HepG2 (cell line): ENCODE data around the gene EPO. TPM values are rescaled to one million over a fixed set of nuclear protein-coding genes. Genes with fewer than 3 reads are reported as not detected.

ENCODE experiments used
- ATAC-seq: fragments of 200-7000 bp; cut with Tn5 transposase; 3 replicates; pipeline ENCODE4 v1.9.1; 2020; ENCODE audit warnings: mild to moderate bottlenecking, moderate library complexity
- BruUV-seq: library from RNA; stranded (reverse); fragments of 400-500 nt; replicated peaks from 2 replicates; lab custom pipeline; 2021; lab: Mats Ljungman, UMichigan
- CTCF ChIA-PET: fragments of 300-600 bp; formaldehyde crosslinking; extraction: SDS; loops from one replicate; lab custom pipeline; 2021; ENCODE audit warnings: low total read pairs, inconsistent platforms, low intra/inter-chr PET ratio; lab: Yijun Ruan, JAX
- POLR2A ChIA-PET: fragments of 350-600 bp; sonication (Branson Sonifier 250); formaldehyde crosslinking; loops from one replicate; lab custom pipeline; 2020; ENCODE audit warnings: antibody characterized with exemption, inconsistent platforms; lab: Yijun Ruan, JAX
- DNase-seq: peaks from one replicate; pipeline ENCODE4 v3.0.0-alpha.2; 2015; ENCODE audit warnings: low spot score
- FAIRE-seq: peaks from 3 replicates; lab custom pipeline; 2011; peaks lifted over from hg19 to GRCh38; lab: Jason Lieb, UNC
- H2AFZ ChIP-seq: one replicate; pipeline ENCODE4 v1.6.1; 2011; ENCODE audit warnings: low read length, inconsistent platforms
- H3K27ac ChIP-seq: fragments of 300-600 bp; 3 replicates; pipeline ENCODE4 v1.8.0; 2011; ENCODE audit warnings: mixed run types, mild to moderate bottlenecking, mixed read lengths, low read length, inconsistent platforms; ENCODE audit not compliant: insufficient read depth; ENCODE audit errors: extremely low read length
- H3K27me3 ChIP-seq, 2 experiments: fragments of 200-600 bp in 1 of 2; 2 replicates in 1 of 2; 3 replicates in 1 of 2; pipeline versions ENCODE4 v1.6.0 to v1.8.0; 2011; ENCODE audit warnings: low read length in 2 of 2, mild to moderate bottlenecking in 2 of 2, moderate library complexity in 2 of 2, inconsistent platforms in 1 of 2; ENCODE audit not compliant: insufficient read depth in 2 of 2, control insufficient read depth in 1 of 2
- H3K36me3 ChIP-seq, 2 experiments: fragments of 200-600 bp in 1 of 2; replicated peaks in 1 of 2; 2 replicates in 1 of 2; 3 replicates in 1 of 2; pipeline versions ENCODE4 v1.5.1 to v1.8.0; 2011; ENCODE audit warnings: low read length in 2 of 2, inconsistent platforms in 1 of 2; ENCODE audit not compliant: insufficient read depth in 2 of 2, control insufficient read depth in 1 of 2
- H3K4me1 ChIP-seq: 2 replicates; pipeline ENCODE4 v1.5.1; 2012; ENCODE audit warnings: low read length, inconsistent platforms; ENCODE audit not compliant: insufficient read depth
- H3K4me2 ChIP-seq: 2 replicates; pipeline ENCODE4 v1.6.0; 2011; ENCODE audit warnings: low read depth, low read length, inconsistent platforms
- H3K4me3 ChIP-seq, 3 experiments: fragments of 200-600 bp in 1 of 3; sonication (generic), shearing (Covaris generic) in 1 of 3; replicated peaks in 1 of 3; 2 replicates each; pipeline ENCODE4 v1.5.1; 2011 to 2016; ENCODE audit warnings: low read length in 3 of 3, inconsistent platforms in 2 of 3, low read depth in 2 of 3, mild to moderate bottlenecking in 2 of 3, control low read depth in 1 of 3, mixed read lengths in 1 of 3; ENCODE audit not compliant: insufficient read depth in 1 of 3
- H3K79me2 ChIP-seq: one replicate; pipeline ENCODE4 v1.6.1; 2011; ENCODE audit warnings: low read length, inconsistent platforms; ENCODE audit not compliant: insufficient read depth
- H3K9ac ChIP-seq: 2 replicates; pipeline ENCODE4 v1.6.0; 2011; ENCODE audit warnings: mild to moderate bottlenecking, low read depth, low read length, inconsistent platforms; ENCODE audit not compliant: insufficient read depth
- H3K9me3 ChIP-seq: 2 replicates; pipeline ENCODE4 v1.5.1; 2012; ENCODE audit warnings: mild to moderate bottlenecking, low read length
- H4K20me1 ChIP-seq: 2 replicates; pipeline ENCODE4 v1.6.0; 2011; ENCODE audit warnings: inconsistent platforms, mild to moderate bottlenecking, low read length, moderate library complexity; ENCODE audit not compliant: insufficient read depth
- CBX5 ChIP-seq: sonication (generic); formaldehyde crosslinking; IDR thresholded peaks from 2 replicates; pipeline ENCODE4 v1.4.0; 2020; ENCODE audit warnings: missing genetic modification reagents, borderline replicate concordance
- PRMT3 ChIP-seq: sonication (generic); formaldehyde crosslinking; IDR thresholded peaks from 2 replicates; pipeline ENCODE4 v1.8.1; 2022; ENCODE audit warnings: low read depth, mild to moderate bottlenecking, moderate library complexity, missing genetic modification reagents, borderline replicate concordance
- STAG1 ChIP-seq: sonication (generic); formaldehyde crosslinking; IDR thresholded peaks from 2 replicates; pipeline ENCODE4 v1.4.0; 2020; ENCODE audit warnings: missing genetic modification reagents
- THAP11 ChIP-seq: IDR thresholded peaks from 2 replicates; pipeline ENCODE4 v1.6.1; 2016; ENCODE audit warnings: missing biosample characterization, missing genetic modification reagents
- TRIM22 ChIP-seq: fragments of 450-650 bp; IDR thresholded peaks from 2 replicates; pipeline ENCODE4 v1.6.1; 2017
- ZNF788 ChIP-seq: sonication (generic); formaldehyde crosslinking; IDR thresholded peaks from 2 replicates; pipeline ENCODE4 v1.5.0; 2020; ENCODE audit warnings: mild to moderate bottlenecking, missing genetic modification reagents, borderline replicate concordance
- ZSCAN25 ChIP-seq: sonication (generic); formaldehyde crosslinking; IDR thresholded peaks from 2 replicates; pipeline ENCODE4 v1.8.0; 2022; ENCODE audit warnings: mild to moderate bottlenecking, missing genetic modification reagents
- WGBS: methylation state at CpG from one replicate; pipeline ENCODE4 v1.1.6; 2017; ENCODE audit warnings: low lambda C conversion rate; 5-methylcytosine and 5-hydroxymethylcytosine counted together
- in situ Hi-C: cut with HindIII; loops from 2 replicates; pipeline ENCODE4 v1.10.0; 2017; ENCODE audit warnings: low pct_unique_long_range_greater_than_20kb; ENCODE audit not compliant: extremely low pct_ligation_motif_present
- intact Hi-C: fragments of 100-400 bp; cut with micrococcal nuclease; formaldehyde crosslinking; loops from one replicate; pipeline ENCODE4 v1.10.0; 2022; ENCODE audit not compliant: unreplicated experiment
- polyA plus RNA-seq, 8 experiments: library from polyadenylated mRNA; depleted of rRNA in 3 of 8; stranded (reverse) in 7 of 8; unstranded in 1 of 8; fragments of >200 nt; fragmentation: Illumina TruSeq in 4 of 8; extraction: Trizol in 4 of 8; gene quantifications; 2 replicates each; pipeline versions ENCODE4 v1.2.1 to v1.2.3, GENCODE V29; 2011 to 2016; ENCODE audit warnings: low read depth in 4 of 8, missing spikeins in 1 of 8, mixed read lengths in 1 of 8; ENCODE audit not compliant: insufficient read depth in 1 of 8
- total RNA-seq, 5 experiments: library from RNA; depleted of rRNA; stranded (reverse); fragments of >200 nt; fragmentation: Illumina TruSeq; extraction: Trizol; gene quantifications; 2 replicates each; pipeline ENCODE4 v1.2.3, GENCODE V29; 2016; ENCODE audit warnings: low read depth in 1 of 5
- TF ChIP-seq, protein P1 (sequence below): sonication (generic); formaldehyde crosslinking; IDR thresholded peaks from 2 replicates; pipeline ENCODE4 v1.5.0; 2020; ENCODE audit warnings: missing genetic modification reagents

Gene EPO
- total and polyA plus RNA-seq, 2 of the 13 experiments (the other 11 are each of a cell fraction or from before 2014, with no cell fraction given): 10.3 to 25.7 TPM

DNA sequence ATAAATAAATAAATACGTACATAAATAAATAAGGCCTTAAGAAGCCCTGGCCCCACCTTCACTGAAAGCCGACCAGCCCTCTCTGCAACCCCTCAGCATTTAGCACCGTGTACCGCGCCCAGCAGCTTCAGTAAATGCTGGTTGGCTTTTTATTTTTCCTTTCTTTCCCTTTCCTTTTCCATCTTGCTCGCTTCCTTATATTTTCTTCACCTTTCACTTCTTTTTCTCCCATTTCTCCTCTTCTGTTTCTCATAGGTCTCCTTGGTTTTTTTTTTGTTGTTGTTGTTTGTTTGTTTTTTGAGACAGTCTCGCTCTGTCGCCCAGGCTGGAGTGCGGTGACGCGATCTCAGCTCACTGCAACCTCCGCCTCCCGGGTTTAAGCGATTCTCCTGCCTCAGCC is 24.3 kb downstream of the EPO start (continued):
- TF ChIP-seq, protein P1, sequence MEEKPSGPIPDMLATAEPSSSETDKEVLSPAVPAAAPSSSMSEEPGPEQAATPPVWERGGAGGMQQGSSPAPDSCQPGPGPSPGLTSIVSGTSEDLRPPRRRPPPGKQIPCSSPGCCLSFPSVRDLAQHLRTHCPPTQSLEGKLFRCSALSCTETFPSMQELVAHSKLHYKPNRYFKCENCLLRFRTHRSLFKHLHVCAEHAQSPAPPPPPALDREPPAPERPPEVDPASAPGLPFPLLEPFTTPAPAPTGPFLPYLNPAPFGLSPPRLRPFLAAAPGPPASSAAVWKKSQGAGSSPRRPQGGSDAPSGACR (CRISPR knock-in tag): no peak
- TF ChIP-seq, all 625 proteins: peak for 0

DNA sequence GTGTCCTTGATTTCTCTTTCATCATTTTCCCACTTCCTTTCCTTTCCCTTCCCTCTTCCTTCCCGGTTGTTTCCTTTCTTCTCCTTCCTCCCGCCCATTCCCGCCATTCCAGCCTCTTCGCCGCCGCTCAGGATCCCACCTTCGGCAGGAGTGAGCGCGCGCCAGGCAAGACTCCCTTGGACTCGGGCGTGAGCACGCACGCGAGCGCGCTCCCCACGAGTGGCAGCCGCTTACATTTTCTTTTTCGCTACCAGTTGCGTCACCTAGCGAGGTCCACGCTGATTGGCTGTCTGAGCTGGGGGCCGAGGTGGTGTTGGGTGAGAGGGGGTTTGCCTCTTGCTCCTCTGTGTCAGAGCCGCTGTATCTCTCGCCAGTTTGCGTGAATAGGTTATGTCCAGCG is 24.9 kb downstream of the EPO start:
- POLR2A ChIA-PET: no interaction called here
- no peak overlapping the region for H3K4me2 ChIP-seq
- H3K27me3 ChIP-seq: no peaks in the 10 kb centered on the region
- WGBS: 86% methylated on average over 27 of the region's 28 CpGs
- H3K9me3 ChIP-seq: no peaks in the 10 kb centered on the region
- H3K4me3 ChIP-seq: no peak overlapping the region
- no peak for ATAC-seq
- H3K36me3 ChIP-seq: no peaks in the 10 kb centered on the region
- no peak overlapping the region for H2AFZ ChIP-seq
- H3K27ac ChIP-seq: no peak overlapping the region
- CTCF ChIA-PET: no interaction called here
- no peak overlapping the region for H3K9ac ChIP-seq
- BruUV-seq: no TSS peak
- H4K20me1 ChIP-seq: no peaks in the 10 kb centered on the region
- in situ Hi-C loops: no loop called here
- no peak for FAIRE-seq
- H3K4me1 ChIP-seq: peaks cover 6% of the 10 kb centered on the region
- no peak for DNase-seq
- no peaks in the 10 kb centered on the region for H3K79me2 ChIP-seq
- no peak for TF ChIP-seq PRMT3 (CRISPR knock-in tag)
- no peak for TF ChIP-seq ZSCAN25 (CRISPR knock-in tag)
- no peak for TF ChIP-seq CBX5 (CRISPR knock-in tag)
- intact Hi-C loops: no loop called here

GRCh38 chr7:100752994-100753393 is 32.7 kb downstream of the EPO start:
- WGBS: 22% methylated on average over 5 of the region's 5 CpGs
- Histone ChIP-seq H3K36me3 (no peaks in the 10 kb centered on the region), H3K4me3 (no peak overlapping the region), H2AFZ (no peak overlapping the region), H3K4me1 (peaks cover 12% of the 10 kb centered on the region), H3K4me2 (no peak overlapping the region), H3K27me3 (peaks cover 0 to 15% of the 10 kb centered on the region in 2 experiments; a peak in 2 of 5 replicates), H3K9ac (no peak overlapping the region), H3K79me2 (no peaks in the 10 kb centered on the region), H3K27ac (no peak overlapping the region), H3K9me3 (no peaks in the 10 kb centered on the region), H4K20me1 (no peaks in the 10 kb centered on the region)
- FAIRE-seq (no peak), ATAC-seq (peak; percentile 44; the same call in 2 of the 3 replicates), DNase-seq (no peak)
- intact Hi-C loops (no loop called here), in situ Hi-C loops (loop anchor here (25.0 kb wide), 1 partner anchor 309 kb away; no protein-coding TSS in a partner anchor)
- ChIA-PET CTCF (no interaction called here), POLR2A (interaction anchor here (0.7 kb wide), 1 partner anchor 22 kb away, joined by 6 read pairs; no protein-coding TSS in a partner anchor)
- TF ChIP-seq ZNF788 (CRISPR knock-in tag) (no peak), TRIM22 (no peak), THAP11 (CRISPR knock-in tag) (no peak), STAG1 (no peak)
- no TSS peak for BruUV-seq
